Measurements from ENCODE around the gene ARHGAP36.

DNA sequence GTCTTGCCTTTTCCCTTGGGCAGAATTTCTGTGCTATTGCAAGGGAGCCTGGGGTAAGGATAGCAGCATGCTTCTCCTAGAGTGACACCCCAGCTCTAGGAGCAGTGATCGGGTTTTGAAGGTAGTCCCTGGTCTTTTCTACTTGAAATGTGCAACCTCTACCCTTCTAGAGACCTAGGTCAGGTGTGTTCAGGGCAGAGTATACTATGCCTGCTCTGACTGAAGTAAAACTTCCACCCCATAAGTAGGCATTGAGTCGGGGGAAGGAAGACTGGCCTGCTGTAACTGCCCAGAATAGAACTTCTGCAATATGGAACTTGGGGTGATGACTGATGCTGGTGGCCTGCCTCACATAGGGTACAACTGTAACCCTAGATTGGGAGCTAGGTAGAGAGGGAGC is 80.9 kb downstream of the ARHGAP36 start:
- TF ChIP-seq CTCF (IDR thresholded peaks at IDR 0.05; ENCODE audit: low read length): no peak
- TF ChIP-seq EZH2 (IDR thresholded peaks at IDR 0.05; ENCODE audit: borderline replicate concordance, low read length): no peak

Data from OCI-LY1 (cell line).